ENCODE data around the gene CACNG7.

DNA sequence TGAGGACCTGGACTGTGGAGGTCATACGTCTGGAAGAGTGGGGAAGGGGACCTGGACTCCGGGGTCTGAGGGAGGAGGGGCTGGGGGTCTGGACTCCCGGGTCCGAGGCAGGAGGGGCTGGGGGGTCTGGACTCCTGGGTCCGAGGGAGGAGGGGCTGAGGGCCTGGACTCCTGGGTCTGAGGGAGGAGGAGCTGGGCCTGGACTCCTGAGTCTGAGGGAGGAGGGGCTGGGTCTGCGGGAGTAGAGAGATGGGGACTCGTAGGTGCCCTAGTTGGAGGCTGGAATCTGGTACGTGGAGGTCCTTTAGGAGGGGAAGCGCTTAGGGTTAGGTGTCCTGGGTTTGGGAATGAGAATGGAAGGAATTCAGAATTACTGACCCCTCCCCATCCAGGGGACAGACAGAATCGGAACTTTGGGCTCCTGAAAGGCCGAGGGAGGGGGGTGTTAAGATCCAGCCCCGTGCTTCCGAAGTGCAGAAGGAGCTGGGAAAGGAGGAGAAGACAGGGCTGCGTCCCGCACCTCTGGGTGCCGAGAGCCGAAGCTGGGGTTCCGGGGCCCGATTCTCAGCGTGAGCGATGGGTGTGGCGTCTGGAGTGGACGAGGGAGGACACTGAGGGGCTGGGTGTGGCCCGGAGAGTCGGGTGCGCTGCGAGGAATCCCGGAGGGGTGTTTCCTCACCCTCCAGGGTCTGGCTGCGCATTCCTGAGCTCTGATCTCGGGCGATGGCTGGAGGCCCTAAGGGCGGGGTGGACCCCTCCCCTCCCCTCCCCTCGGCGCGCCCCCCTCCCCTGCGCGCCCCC lies 40.8 kb upstream of the CACNG7 start:
- TF ChIP-seq, protein P1, sequence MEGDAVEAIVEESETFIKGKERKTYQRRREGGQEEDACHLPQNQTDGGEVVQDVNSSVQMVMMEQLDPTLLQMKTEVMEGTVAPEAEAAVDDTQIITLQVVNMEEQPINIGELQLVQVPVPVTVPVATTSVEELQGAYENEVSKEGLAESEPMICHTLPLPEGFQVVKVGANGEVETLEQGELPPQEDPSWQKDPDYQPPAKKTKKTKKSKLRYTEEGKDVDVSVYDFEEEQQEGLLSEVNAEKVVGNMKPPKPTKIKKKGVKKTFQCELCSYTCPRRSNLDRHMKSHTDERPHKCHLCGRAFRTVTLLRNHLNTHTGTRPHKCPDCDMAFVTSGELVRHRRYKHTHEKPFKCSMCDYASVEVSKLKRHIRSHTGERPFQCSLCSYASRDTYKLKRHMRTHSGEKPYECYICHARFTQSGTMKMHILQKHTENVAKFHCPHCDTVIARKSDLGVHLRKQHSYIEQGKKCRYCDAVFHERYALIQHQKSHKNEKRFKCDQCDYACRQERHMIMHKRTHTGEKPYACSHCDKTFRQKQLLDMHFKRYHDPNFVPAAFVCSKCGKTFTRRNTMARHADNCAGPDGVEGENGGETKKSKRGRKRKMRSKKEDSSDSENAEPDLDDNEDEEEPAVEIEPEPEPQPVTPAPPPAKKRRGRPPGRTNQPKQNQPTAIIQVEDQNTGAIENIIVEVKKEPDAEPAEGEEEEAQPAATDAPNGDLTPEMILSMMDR (conservative IDR thresholded peaks at IDR 0.05 in 1 of 2, IDR thresholded peaks at IDR 0.05 in 1 of 2; ENCODE audit: extremely low read depth in 1 of 2, insufficient read depth in 1 of 2, low read depth in 1 of 2, low read length in 2 of 2), result no peak
- no peak for TF ChIP-seq EZH2 (IDR thresholded peaks at IDR 0.05; ENCODE audit: borderline replicate concordance, low read length)

Data from mammary epithelial cell (primary cell).